Measurements from ENCODE around the gene MDM4.

The MDM4 gene

GRCh38 chr1:204493145-204493983 lies 22.8 kb upstream of the MDM4 start:
- Histone ChIP-seq H3K79me2 (ENCODE audit: control insufficient read depth, insufficient read depth, low read length, unreplicated experiment) (no peaks in the 10 kb centered on the region), H2AFZ (ENCODE audit: low read length, unreplicated experiment) (no peak overlapping the region), H3K4me1 (ENCODE audit: control insufficient read depth, insufficient read depth, low read length, unreplicated experiment) (peaks cover 3% of the 10 kb centered on the region), H3K27ac (ENCODE audit: low read depth, low read length) (no peak overlapping the region), H3K36me3 (ENCODE audit: insufficient read depth, low read length) (no peaks in the 10 kb centered on the region), H3K4me3 (ENCODE audit: low read depth, low read length) (peak overlapping the region; percentile 81), H3K27me3 (ENCODE audit: insufficient read depth, low read length) (peaks cover 44% of the 10 kb centered on the region)

GRCh38 chr1:204493984-204494280 lies 22.3 kb upstream of the MDM4 start:
- Histone ChIP-seq H3K27ac (ENCODE audit: low read depth, low read length) (no peak overlapping the region), H3K4me1 (ENCODE audit: control insufficient read depth, insufficient read depth, low read length, unreplicated experiment) (peaks cover 3% of the 10 kb centered on the region), H3K4me3 (ENCODE audit: low read depth, low read length) (peak overlapping the region; percentile 81), H3K27me3 (ENCODE audit: insufficient read depth, low read length) (peaks cover 38% of the 10 kb centered on the region), H3K79me2 (ENCODE audit: control insufficient read depth, insufficient read depth, low read length, unreplicated experiment) (no peaks in the 10 kb centered on the region), H3K36me3 (ENCODE audit: insufficient read depth, low read length) (no peaks in the 10 kb centered on the region), H2AFZ (ENCODE audit: low read length, unreplicated experiment) (peak overlapping the region; percentile 45)

GRCh38 chr1:204494281-204495077 lies 21.7 kb upstream of the MDM4 start, which contains the start of gene PIK3C2B:
TSS of gene PIK3C2B (minus strand) at chr1:204494805. CDS start at chr1:204469802, 25,003 bp downstream.
- Histone ChIP-seq H3K4me1 (ENCODE audit: control insufficient read depth, insufficient read depth, low read length, unreplicated experiment) (peaks cover 3% of the 10 kb centered on the region), H3K79me2 (ENCODE audit: control insufficient read depth, insufficient read depth, low read length, unreplicated experiment) (no peaks in the 10 kb centered on the region), H3K27ac (ENCODE audit: low read depth, low read length) (no peak within 1 kb of the TSS), H2AFZ (ENCODE audit: low read length, unreplicated experiment) (peak within 1 kb of the TSS; percentile 45), H3K4me3 (ENCODE audit: low read depth, low read length) (peak within 1 kb of the TSS; percentile 81), H3K36me3 (ENCODE audit: insufficient read depth, low read length) (no peaks in the 10 kb centered on the region), H3K27me3 (ENCODE audit: insufficient read depth, low read length) (peaks cover 35% of the 10 kb centered on the region)

GRCh38 chr1:204495078-204495753 lies 21.0 kb upstream of the MDM4 start:
- Histone ChIP-seq H3K79me2 (ENCODE audit: control insufficient read depth, insufficient read depth, low read length, unreplicated experiment) (no peaks in the 10 kb centered on the region), H3K36me3 (ENCODE audit: insufficient read depth, low read length) (no peaks in the 10 kb centered on the region), H3K27ac (ENCODE audit: low read depth, low read length) (no peak overlapping the region), H3K4me3 (ENCODE audit: low read depth, low read length) (peak overlapping the region; percentile 81), H3K4me1 (ENCODE audit: control insufficient read depth, insufficient read depth, low read length, unreplicated experiment) (peaks cover 3% of the 10 kb centered on the region), H3K27me3 (ENCODE audit: insufficient read depth, low read length) (peaks cover 28% of the 10 kb centered on the region), H2AFZ (ENCODE audit: low read length, unreplicated experiment) (peak overlapping the region; percentile 3)

GRCh38 chr1:204495777-204496176 lies 20.4 kb upstream of the MDM4 start:
- peaks cover 3% of the 10 kb centered on the region for H3K4me1 ChIP-seq (ENCODE audit: control insufficient read depth, insufficient read depth, low read length, unreplicated experiment)
- H3K4me3 ChIP-seq (ENCODE audit: low read depth, low read length) = no peak overlapping the region
- H3K27ac ChIP-seq (ENCODE audit: low read depth, low read length) = no peak overlapping the region
- peaks cover 26% of the 10 kb centered on the region for H3K27me3 ChIP-seq (ENCODE audit: insufficient read depth, low read length)
- H3K79me2 ChIP-seq (ENCODE audit: control insufficient read depth, insufficient read depth, low read length, unreplicated experiment) = no peaks in the 10 kb centered on the region
- no peaks in the 10 kb centered on the region for H3K36me3 ChIP-seq (ENCODE audit: insufficient read depth, low read length)
- H2AFZ ChIP-seq (ENCODE audit: low read length, unreplicated experiment) = no peak overlapping the region

GRCh38 chr1:204498981-204499380 lies 17.2 kb upstream of the MDM4 start:
- Histone ChIP-seq H3K27ac (ENCODE audit: low read depth, low read length) (no peak overlapping the region), H3K36me3 (ENCODE audit: insufficient read depth, low read length) (no peaks in the 10 kb centered on the region), H3K4me3 (ENCODE audit: low read depth, low read length) (no peak overlapping the region), H3K79me2 (ENCODE audit: control insufficient read depth, insufficient read depth, low read length, unreplicated experiment) (no peaks in the 10 kb centered on the region), H3K27me3 (ENCODE audit: insufficient read depth, low read length) (peaks cover 8% of the 10 kb centered on the region), H2AFZ (ENCODE audit: low read length, unreplicated experiment) (no peak overlapping the region), H3K4me1 (ENCODE audit: control insufficient read depth, insufficient read depth, low read length, unreplicated experiment) (no peaks in the 10 kb centered on the region)

GRCh38 chr1:204499511-204500468 lies 16.4 kb upstream of the MDM4 start:
- H3K27ac ChIP-seq (ENCODE audit: low read depth, low read length) = no peak overlapping the region
- no peaks in the 10 kb centered on the region for H3K4me1 ChIP-seq (ENCODE audit: control insufficient read depth, insufficient read depth, low read length, unreplicated experiment)

GRCh38 chr1:204502241-204502640 lies 14.0 kb upstream of the MDM4 start:
- Histone ChIP-seq H3K4me1 (ENCODE audit: control insufficient read depth, insufficient read depth, low read length, unreplicated experiment) (no peaks in the 10 kb centered on the region), H3K4me3 (ENCODE audit: low read depth, low read length) (no peak overlapping the region), H3K79me2 (ENCODE audit: control insufficient read depth, insufficient read depth, low read length, unreplicated experiment) (no peaks in the 10 kb centered on the region)

More at GRCh38 chr1:204499511-204500468, 16.4 kb upstream of the MDM4 start:
- H3K27me3 ChIP-seq (ENCODE audit: insufficient read depth, low read length) = peaks cover 7% of the 10 kb centered on the region
- H2AFZ ChIP-seq (ENCODE audit: low read length, unreplicated experiment) = no peak overlapping the region
- no peaks in the 10 kb centered on the region for H3K79me2 ChIP-seq (ENCODE audit: control insufficient read depth, insufficient read depth, low read length, unreplicated experiment)
- H3K4me3 ChIP-seq (ENCODE audit: low read depth, low read length) = no peak overlapping the region
- H3K36me3 ChIP-seq (ENCODE audit: insufficient read depth, low read length) = no peaks in the 10 kb centered on the region

GRCh38 chr1:204503122-204503912 lies 12.9 kb upstream of the MDM4 start:
- Histone ChIP-seq H3K36me3 (ENCODE audit: insufficient read depth, low read length) (no peaks in the 10 kb centered on the region), H3K27ac (ENCODE audit: low read depth, low read length) (no peak overlapping the region), H3K79me2 (ENCODE audit: control insufficient read depth, insufficient read depth, low read length, unreplicated experiment) (no peaks in the 10 kb centered on the region), H3K27me3 (ENCODE audit: insufficient read depth, low read length) (no peaks in the 10 kb centered on the region; the same call in 1 of the 2 replicates), H3K4me1 (ENCODE audit: control insufficient read depth, insufficient read depth, low read length, unreplicated experiment) (no peaks in the 10 kb centered on the region), H2AFZ (ENCODE audit: low read length, unreplicated experiment) (no peak overlapping the region), H3K4me3 (ENCODE audit: low read depth, low read length) (no peak overlapping the region)

More at GRCh38 chr1:204502241-204502640, 14.0 kb upstream of the MDM4 start:
- Histone ChIP-seq H3K36me3 (ENCODE audit: insufficient read depth, low read length) (no peaks in the 10 kb centered on the region), H2AFZ (ENCODE audit: low read length, unreplicated experiment) (no peak overlapping the region), H3K27me3 (ENCODE audit: insufficient read depth, low read length) (no peaks in the 10 kb centered on the region; the same call in 1 of the 2 replicates), H3K27ac (ENCODE audit: low read depth, low read length) (no peak overlapping the region)
